MCF 10A (cell line): ENCODE results near the gene AAGAB. TPM values are rescaled to one million over a fixed set of nuclear protein-coding genes. Genes with fewer than 3 reads are reported as not detected.

ENCODE experiments used
- BruUV-seq: library from RNA; stranded (reverse); fragments of 400-500 nt; replicated peaks from 2 replicates; lab custom pipeline; 2021; lab: Mats Ljungman, UMichigan
- CTCF ChIA-PET: fragments of 300-600 bp; sonication (Branson Sonifier 250); formaldehyde crosslinking; extraction: SDS; loops from one replicate; lab custom pipeline; 2021; ENCODE audit warnings: antibody characterized with exemption, inconsistent platforms; lab: Yijun Ruan, JAX
- POLR2A ChIA-PET: fragments of 300-600, 350-650 bp; sonication (Branson Sonifier 250); formaldehyde crosslinking; extraction: SDS; loops from one replicate; lab custom pipeline; 2020; ENCODE audit warnings: antibody characterized with exemption, inconsistent platforms; lab: Yijun Ruan, JAX
- DNase-seq: peaks from one replicate; pipeline ENCODE4 v3.0.0-alpha.2; 2018; ENCODE audit not compliant: unreplicated experiment
- H3K27ac Mint-ChIP-seq: one replicate; pipeline ENCODE4 v1.8.0; 2022; ENCODE audit warnings: mild to moderate bottlenecking, low read depth, mixed read lengths; ENCODE audit not compliant: unreplicated experiment
- H3K27me3 Mint-ChIP-seq: one replicate; pipeline ENCODE4 v1.8.0; 2022; ENCODE audit warnings: mixed read lengths; ENCODE audit not compliant: insufficient read depth, unreplicated experiment
- H3K36me3 Mint-ChIP-seq: one replicate; pipeline ENCODE4 v1.8.0; 2022; ENCODE audit warnings: mild to moderate bottlenecking, moderate library complexity, mixed read lengths; ENCODE audit not compliant: insufficient read depth, unreplicated experiment
- H3K4me1 Mint-ChIP-seq: one replicate; pipeline ENCODE4 v1.8.0; 2022; ENCODE audit warnings: mixed read lengths; ENCODE audit not compliant: insufficient read depth, unreplicated experiment
- H3K4me3 Mint-ChIP-seq: one replicate; pipeline ENCODE4 v1.8.0; 2022; ENCODE audit warnings: mild to moderate bottlenecking, moderate library complexity, mixed read lengths; ENCODE audit not compliant: unreplicated experiment
- H3K9me3 Mint-ChIP-seq: one replicate; pipeline ENCODE4 v1.8.0; 2022; ENCODE audit warnings: mixed read lengths; ENCODE audit not compliant: unreplicated experiment
- intact Hi-C: fragments of 100-400 bp; cut with micrococcal nuclease; formaldehyde crosslinking; loops from 2 replicates; pipeline ENCODE4 v1.14.1; 2022
- total RNA-seq: library from RNA; stranded (reverse); gene quantifications from 2 replicates; pipeline ENCODE4 v1.2.3, GENCODE V29; 2022
- TF ChIP-seq, protein P1 (sequence below): fragments of 200-600 bp; IDR thresholded peaks from one replicate; pipeline ENCODE4 v1.8.0; 2022; ENCODE audit warnings: antibody characterized with exemption, mild to moderate bottlenecking; ENCODE audit not compliant: unreplicated experiment

AAGAB gene
- total RNA-seq, 1 experiment from 2014 or later: 52.7 TPM

DNA sequence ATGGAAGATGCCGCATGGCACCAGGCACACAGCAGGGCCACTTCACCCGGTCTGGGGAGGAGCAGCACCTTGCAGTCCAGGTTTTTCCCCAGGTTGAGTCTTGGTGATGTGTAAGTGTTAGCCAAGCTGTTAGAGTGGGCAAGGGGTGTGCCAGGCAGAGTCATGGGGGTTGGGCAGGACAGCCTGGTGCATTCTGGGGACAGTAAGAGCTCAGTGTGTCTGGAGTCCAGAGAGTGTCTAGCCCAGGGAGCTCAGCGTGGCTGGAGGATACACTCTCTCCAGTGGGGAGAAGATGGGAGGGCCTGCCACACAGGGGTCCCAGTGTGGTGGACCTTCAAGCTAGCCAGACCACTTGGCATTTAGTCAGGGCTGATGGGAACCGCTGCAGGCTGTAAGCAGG is 87.4 kb downstream of the AAGAB start:
- POLR2A ChIA-PET: no interaction called here
- H3K4me3 Mint-ChIP-seq: no peak overlapping the region

DNA sequence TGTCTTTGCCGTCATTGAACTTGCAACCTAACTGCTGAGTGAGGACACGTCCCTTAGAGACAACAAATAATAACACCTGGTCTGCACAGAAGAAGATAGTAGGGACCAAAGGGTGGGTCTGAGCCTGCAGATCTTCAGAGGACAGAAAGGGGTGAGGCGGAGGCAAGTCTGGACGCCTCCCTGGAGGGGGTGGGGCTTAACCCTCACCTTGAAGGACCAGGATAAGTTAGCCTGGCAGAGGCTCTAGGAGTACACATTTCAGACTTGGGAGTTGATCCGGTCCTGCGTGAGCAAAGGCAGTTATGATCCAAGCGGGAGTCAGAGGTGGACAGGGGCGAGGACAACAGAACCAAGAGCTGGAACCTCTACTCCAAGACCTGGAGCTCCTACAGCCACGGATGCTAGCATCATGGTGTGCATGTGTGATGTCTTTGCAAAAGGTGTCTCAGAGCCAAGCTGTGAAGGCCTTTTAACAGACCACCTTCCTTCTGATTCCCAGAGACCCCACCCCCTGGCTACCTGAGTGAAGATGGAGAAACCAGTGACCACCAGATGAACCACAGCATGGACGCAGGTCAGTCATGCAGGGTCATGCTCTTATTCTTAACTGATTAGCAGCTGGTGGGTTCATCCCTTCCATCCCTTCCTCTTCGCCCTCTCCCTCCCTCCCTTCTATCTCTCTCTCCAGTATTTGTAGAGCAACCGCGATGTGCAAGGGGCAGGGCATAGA is 88.0 kb downstream of the AAGAB start:
- H3K4me3 Mint-ChIP-seq: no peak overlapping the region
- no peaks in the 10 kb centered on the region for H3K9me3 Mint-ChIP-seq
- intact Hi-C loops: no loop called here
- no peak overlapping the region for H3K27ac Mint-ChIP-seq
- no peak for DNase-seq
- POLR2A ChIA-PET: no interaction called here
- H3K4me1 Mint-ChIP-seq: peaks cover 13% of the 10 kb centered on the region
- no peaks in the 10 kb centered on the region for H3K27me3 Mint-ChIP-seq
- peaks cover 33% of the 10 kb centered on the region for H3K36me3 Mint-ChIP-seq
- no TSS peak for BruUV-seq
- TF ChIP-seq, protein P1, sequence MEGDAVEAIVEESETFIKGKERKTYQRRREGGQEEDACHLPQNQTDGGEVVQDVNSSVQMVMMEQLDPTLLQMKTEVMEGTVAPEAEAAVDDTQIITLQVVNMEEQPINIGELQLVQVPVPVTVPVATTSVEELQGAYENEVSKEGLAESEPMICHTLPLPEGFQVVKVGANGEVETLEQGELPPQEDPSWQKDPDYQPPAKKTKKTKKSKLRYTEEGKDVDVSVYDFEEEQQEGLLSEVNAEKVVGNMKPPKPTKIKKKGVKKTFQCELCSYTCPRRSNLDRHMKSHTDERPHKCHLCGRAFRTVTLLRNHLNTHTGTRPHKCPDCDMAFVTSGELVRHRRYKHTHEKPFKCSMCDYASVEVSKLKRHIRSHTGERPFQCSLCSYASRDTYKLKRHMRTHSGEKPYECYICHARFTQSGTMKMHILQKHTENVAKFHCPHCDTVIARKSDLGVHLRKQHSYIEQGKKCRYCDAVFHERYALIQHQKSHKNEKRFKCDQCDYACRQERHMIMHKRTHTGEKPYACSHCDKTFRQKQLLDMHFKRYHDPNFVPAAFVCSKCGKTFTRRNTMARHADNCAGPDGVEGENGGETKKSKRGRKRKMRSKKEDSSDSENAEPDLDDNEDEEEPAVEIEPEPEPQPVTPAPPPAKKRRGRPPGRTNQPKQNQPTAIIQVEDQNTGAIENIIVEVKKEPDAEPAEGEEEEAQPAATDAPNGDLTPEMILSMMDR: no peak
- CTCF ChIA-PET: interaction anchor here (0.6 kb wide), 1 partner anchor 8 kb away, joined by 3 read pairs; no protein-coding TSS in a partner anchor

More for the DNA sequence above, 87.4 kb downstream of the AAGAB start:
- Mint-ChIP-seq H3K27me3 (no peaks in the 10 kb centered on the region), H3K36me3 (peaks cover 37% of the 10 kb centered on the region), H3K9me3 (no peaks in the 10 kb centered on the region), H3K27ac (no peak overlapping the region), H3K4me1 (peaks cover 13% of the 10 kb centered on the region)
- TF ChIP-seq, protein P1: no peak
- BruUV-seq: no TSS peak
- CTCF ChIA-PET: interaction anchor here (0.7 kb wide), 1 partner anchor 735 kb away, joined by 4 read pairs; no protein-coding TSS in a partner anchor
- no peak for DNase-seq
- intact Hi-C loops: no loop called here

DNA sequence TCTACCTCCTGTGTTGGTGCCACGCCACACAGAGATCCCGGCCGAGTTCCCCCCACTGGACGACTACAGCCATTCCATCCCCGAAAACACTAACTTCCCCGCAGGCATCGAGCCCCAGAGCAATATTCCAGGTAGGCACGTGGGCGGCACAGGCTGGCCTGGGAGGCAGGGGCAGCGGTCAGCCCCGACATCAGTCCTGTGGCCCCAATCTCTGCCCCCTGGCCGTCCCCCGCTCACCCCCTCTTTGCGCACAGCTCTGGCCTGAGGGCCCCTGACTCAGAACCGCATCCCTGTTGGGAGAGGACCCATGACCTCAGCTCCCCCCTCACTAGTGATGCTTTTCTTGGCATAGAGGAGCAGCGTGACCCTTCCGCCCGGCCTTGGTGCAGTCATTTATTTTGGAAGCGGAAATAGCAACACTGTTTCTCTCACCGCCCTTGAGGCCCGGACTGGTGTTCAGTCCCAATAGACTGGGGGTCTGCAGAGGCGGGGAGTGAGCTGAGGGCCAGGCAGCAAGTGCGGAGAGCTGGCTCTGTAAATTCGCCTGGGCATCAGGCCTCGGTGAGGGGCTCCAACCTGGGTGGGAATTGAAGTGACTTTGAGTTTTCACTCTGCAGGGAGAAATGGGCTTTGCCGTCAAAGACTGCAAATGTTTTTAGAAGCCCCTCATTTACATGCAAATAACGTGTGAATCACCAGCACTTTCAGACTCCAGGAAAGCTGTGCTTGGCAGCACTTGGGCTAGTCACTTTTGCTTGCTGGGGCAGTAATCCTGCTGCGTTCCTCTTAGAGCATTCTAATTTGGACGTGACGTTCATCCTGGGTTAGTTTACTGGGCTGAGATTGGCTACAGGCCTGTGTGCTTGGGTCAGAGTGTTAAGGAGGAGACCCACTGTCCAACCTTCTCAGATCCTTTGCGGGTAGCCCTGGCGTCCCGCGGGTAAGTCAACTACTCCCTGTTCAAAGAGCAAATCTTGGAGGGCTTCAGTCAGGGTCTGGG is 88.9 kb downstream of the AAGAB start:
- CTCF ChIA-PET: no interaction called here
- Mint-ChIP-seq H3K27me3 (no peaks in the 10 kb centered on the region), H3K27ac (no peak overlapping the region), H3K36me3 (peaks cover 26% of the 10 kb centered on the region), H3K4me1 (peaks cover 13% of the 10 kb centered on the region), H3K9me3 (no peaks in the 10 kb centered on the region), H3K4me3 (no peak overlapping the region)
- POLR2A ChIA-PET: interaction anchor here (0.5 kb wide), 1 partner anchor 140 kb away, joined by 3 read pairs; no protein-coding TSS in a partner anchor
- BruUV-seq: no TSS peak
- TF ChIP-seq, protein P1: no peak
- intact Hi-C loops: no loop called here
- DNase-seq: no peak
